MM.1S (cell line): ENCODE data around the gene ADCY2.

Source experiments
- EZH2 ChIP-seq: fragments of 300-600 bp; sonication (generic); optimal IDR thresholded peaks from 2 replicates; pipeline ENCODE3; 2017; ENCODE audit warnings: low read depth, mild to moderate bottlenecking, antibody characterized with exemption, low read length, mixed read lengths
- TF ChIP-seq, protein P1 (sequence below): fragments of 300-600 bp; sonication (generic); IDR thresholded peaks from 2 replicates; pipeline ENCODE4 v1.5.1; 2016; ENCODE audit warnings: antibody characterized with exemption, low read length, mixed read lengths

DNA sequence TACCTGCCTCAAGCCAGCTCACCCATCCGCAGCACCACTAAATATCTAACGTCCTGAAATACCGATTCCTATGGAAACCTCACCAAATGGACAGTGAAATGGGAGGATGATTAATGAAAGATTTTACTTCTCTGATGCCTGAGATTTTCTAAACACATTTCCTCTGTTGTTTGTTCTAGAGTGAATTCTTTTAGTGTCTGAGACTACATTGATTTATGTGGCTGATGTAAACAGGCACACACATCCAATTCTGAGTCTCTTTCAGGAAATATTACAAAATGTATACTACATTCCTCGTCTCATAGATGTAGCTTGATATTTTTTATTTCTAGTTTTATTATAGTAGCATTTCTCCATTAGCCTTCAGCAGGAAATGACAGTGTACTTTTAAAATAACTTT lies 20.5 kb upstream of the ADCY2 start:
- TF ChIP-seq, protein P1, sequence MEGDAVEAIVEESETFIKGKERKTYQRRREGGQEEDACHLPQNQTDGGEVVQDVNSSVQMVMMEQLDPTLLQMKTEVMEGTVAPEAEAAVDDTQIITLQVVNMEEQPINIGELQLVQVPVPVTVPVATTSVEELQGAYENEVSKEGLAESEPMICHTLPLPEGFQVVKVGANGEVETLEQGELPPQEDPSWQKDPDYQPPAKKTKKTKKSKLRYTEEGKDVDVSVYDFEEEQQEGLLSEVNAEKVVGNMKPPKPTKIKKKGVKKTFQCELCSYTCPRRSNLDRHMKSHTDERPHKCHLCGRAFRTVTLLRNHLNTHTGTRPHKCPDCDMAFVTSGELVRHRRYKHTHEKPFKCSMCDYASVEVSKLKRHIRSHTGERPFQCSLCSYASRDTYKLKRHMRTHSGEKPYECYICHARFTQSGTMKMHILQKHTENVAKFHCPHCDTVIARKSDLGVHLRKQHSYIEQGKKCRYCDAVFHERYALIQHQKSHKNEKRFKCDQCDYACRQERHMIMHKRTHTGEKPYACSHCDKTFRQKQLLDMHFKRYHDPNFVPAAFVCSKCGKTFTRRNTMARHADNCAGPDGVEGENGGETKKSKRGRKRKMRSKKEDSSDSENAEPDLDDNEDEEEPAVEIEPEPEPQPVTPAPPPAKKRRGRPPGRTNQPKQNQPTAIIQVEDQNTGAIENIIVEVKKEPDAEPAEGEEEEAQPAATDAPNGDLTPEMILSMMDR: no peak
- TF ChIP-seq EZH2: no peak
